Ureter (tissue), 1 donor: Measurements from ENCODE around the gene LRP3. TPM values are rescaled to one million over a fixed set of nuclear protein-coding genes. Genes with fewer than 3 reads are reported as not detected.

Experiments used
- DNase-seq: peaks from one replicate; pipeline ENCODE4 v3.0.0-alpha.2; 2020; ENCODE audit warnings: low spot score
- total RNA-seq: library from RNA; stranded (reverse); gene quantifications from one replicate; pipeline ENCODE4 v1.2.4, GENCODE V29; 2023
- donor health status: DM: yes; HTN: yes; CAD: no.

The LRP3 gene
- total RNA-seq, 1 donor from 2014 or later, result 15.0 TPM

GRCh38 chr19:33238481-33239149 lies 44.5 kb downstream of the LRP3 start:
- no peak for DNase-seq

- DNase-seq, result no peak
Observed at GRCh38 chr19:33239223-33239975, 45.3 kb downstream of the LRP3 start.

- DNase-seq, result no peak
Observed at GRCh38 chr19:33240181-33240771, 46.1 kb downstream of the LRP3 start.

- no peak for DNase-seq
Observed at GRCh38 chr19:33241091-33241529, 47.0 kb downstream of the LRP3 start.

- no peak for DNase-seq
Observed at GRCh38 chr19:33241530-33242101, 47.5 kb downstream of the LRP3 start.

GRCh38 chr19:33242131-33242530 lies 48.0 kb downstream of the LRP3 start:
- no peak for DNase-seq

GRCh38 chr19:33242911-33243310 lies 48.8 kb downstream of the LRP3 start:
- no peak for DNase-seq

GRCh38 chr19:33245948-33246708 lies 52.0 kb downstream of the LRP3 start:
- DNase-seq, result no peak

- no peak for DNase-seq
Observed at GRCh38 chr19:33246709-33247440, 52.7 kb downstream of the LRP3 start.

GRCh38 chr19:33247441-33247819 lies 53.3 kb downstream of the LRP3 start:
- DNase-seq, result no peak

GRCh38 chr19:33248104-33248503 lies 54.0 kb downstream of the LRP3 start:
- no peak for DNase-seq

- DNase-seq, result no peak
Observed at GRCh38 chr19:33248553-33248953, 54.4 kb downstream of the LRP3 start.

- DNase-seq, result no peak
Observed at GRCh38 chr19:33248954-33249613, 55.0 kb downstream of the LRP3 start.

GRCh38 chr19:33249740-33250366 lies 55.7 kb downstream of the LRP3 start:
- no peak for DNase-seq

- no peak for DNase-seq
Observed at GRCh38 chr19:33250500-33250899, 56.4 kb downstream of the LRP3 start.

GRCh38 chr19:33251076-33251475 lies 56.9 kb downstream of the LRP3 start:
- no peak for DNase-seq

GRCh38 chr19:33251526-33252090 lies 57.5 kb downstream of the LRP3 start:
- DNase-seq, result no peak

- no peak for DNase-seq
Observed at GRCh38 chr19:33252418-33252962, 58.4 kb downstream of the LRP3 start.

GRCh38 chr19:33252971-33253370 lies 58.8 kb downstream of the LRP3 start:
- no peak for DNase-seq
